ENCODE data around the gene MYL6.
A peak's percentile ranks its signal among the peaks of the same experiment; 100 is the strongest.

The MYL6 gene

DNA sequence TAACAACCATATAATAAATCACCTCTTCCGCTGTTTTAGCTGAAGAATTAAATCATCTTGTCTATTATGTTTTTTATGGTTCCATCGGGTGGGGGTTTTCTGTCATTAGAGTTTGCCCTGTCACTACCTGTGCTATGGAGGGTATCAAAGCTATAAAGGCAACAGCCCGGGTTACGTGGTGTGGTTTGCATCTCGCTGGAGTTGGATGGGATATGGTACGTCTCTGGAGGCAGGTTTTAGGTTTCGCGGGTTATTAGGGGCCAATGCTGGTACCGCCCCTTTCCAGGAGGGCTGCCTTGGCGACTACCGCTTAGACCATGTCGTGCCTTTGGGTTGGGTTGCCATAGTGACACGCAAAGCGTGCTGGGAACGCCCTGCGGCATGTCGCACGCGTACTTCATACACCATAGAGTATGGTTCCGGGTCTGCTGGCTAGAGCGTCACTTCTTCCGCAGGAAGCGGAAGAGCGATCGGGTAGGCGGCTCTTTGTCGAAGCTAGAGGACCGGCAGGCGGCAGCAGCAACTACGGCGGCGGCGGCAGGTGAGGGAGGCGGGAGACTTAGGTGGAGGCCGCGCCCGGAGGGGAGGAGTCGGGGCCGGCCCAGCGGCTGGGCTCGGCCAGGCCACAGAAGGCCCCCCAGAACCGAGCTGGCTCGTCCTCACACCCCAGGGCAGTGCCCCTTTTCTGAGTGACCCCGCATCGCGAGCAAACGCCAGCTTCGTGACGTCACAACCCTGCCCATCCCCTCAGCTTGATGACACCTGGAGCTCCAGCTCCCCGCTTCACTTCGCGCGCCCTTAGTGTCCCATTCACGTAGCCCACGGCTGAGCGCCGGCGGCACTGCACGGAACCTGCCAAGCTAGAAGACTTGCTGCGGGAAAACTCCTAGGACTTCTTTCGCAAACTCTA, 40.1 kb upstream of the MYL6 start, which contains the start of gene ZC3H10:
Gene ZC3H10, plus strand, starts transcription at position 489 of the 910 bp plus-strand sequence. CDS start 2,297 bp downstream, outside the sequence.
- TF ChIP-seq, protein P1, sequence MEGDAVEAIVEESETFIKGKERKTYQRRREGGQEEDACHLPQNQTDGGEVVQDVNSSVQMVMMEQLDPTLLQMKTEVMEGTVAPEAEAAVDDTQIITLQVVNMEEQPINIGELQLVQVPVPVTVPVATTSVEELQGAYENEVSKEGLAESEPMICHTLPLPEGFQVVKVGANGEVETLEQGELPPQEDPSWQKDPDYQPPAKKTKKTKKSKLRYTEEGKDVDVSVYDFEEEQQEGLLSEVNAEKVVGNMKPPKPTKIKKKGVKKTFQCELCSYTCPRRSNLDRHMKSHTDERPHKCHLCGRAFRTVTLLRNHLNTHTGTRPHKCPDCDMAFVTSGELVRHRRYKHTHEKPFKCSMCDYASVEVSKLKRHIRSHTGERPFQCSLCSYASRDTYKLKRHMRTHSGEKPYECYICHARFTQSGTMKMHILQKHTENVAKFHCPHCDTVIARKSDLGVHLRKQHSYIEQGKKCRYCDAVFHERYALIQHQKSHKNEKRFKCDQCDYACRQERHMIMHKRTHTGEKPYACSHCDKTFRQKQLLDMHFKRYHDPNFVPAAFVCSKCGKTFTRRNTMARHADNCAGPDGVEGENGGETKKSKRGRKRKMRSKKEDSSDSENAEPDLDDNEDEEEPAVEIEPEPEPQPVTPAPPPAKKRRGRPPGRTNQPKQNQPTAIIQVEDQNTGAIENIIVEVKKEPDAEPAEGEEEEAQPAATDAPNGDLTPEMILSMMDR (conservative IDR thresholded peaks at IDR 0.05; ENCODE audit: low read depth, low read length): peak; percentile 58
- peak; percentile 100 for DNase-seq (ENCODE audit: low read depth)
- H3K4me3 ChIP-seq (ENCODE audit: low read depth, low read length): peak within 1 kb of the TSS; percentile 80

- TF ChIP-seq, protein P1 (conservative IDR thresholded peaks at IDR 0.05; ENCODE audit: low read depth, low read length): no peak
- no peak for DNase-seq (ENCODE audit: low read depth)
- peak overlapping the region; percentile 80 for H3K4me3 ChIP-seq (ENCODE audit: low read depth, low read length)
These were observed 39.3 kb upstream of the MYL6 start for GRCh38 chr12:56118688-56119357.

GRCh38 chr12:56119361-56119796, 38.8 kb upstream of the MYL6 start:
- no peak overlapping the region for H3K4me3 ChIP-seq (ENCODE audit: low read depth, low read length)
- TF ChIP-seq, protein P1 (conservative IDR thresholded peaks at IDR 0.05; ENCODE audit: low read depth, low read length): peak; percentile 85
- DNase-seq (ENCODE audit: low read depth): peak; percentile 98

GRCh38 chr12:56120158-56120846, 37.9 kb upstream of the MYL6 start:
- TF ChIP-seq, protein P1 (conservative IDR thresholded peaks at IDR 0.05; ENCODE audit: low read depth, low read length): no peak
- DNase-seq (ENCODE audit: low read depth): peak; percentile 16
- no peak overlapping the region for H3K4me3 ChIP-seq (ENCODE audit: low read depth, low read length)

- DNase-seq (ENCODE audit: low read depth): no peak
- H3K4me3 ChIP-seq (ENCODE audit: low read depth, low read length): no peak overlapping the region
- TF ChIP-seq, protein P1 (conservative IDR thresholded peaks at IDR 0.05; ENCODE audit: low read depth, low read length): no peak
These were observed 36.8 kb upstream of the MYL6 start for GRCh38 chr12:56121204-56121870.

- TF ChIP-seq, protein P1 (conservative IDR thresholded peaks at IDR 0.05; ENCODE audit: low read depth, low read length): no peak
- DNase-seq (ENCODE audit: low read depth): no peak
- no peak overlapping the region for H3K4me3 ChIP-seq (ENCODE audit: low read depth, low read length)
These were observed 35.5 kb upstream of the MYL6 start for GRCh38 chr12:56122637-56123036.

All from choroid plexus epithelial cell (primary cell).